ENCODE measurements around the gene CHD6. TPM values are rescaled to one million over a fixed set of nuclear protein-coding genes. Genes with fewer than 3 reads are reported as not detected.

Gene CHD6
- total RNA-seq, 1 donor: 33.1 TPM

- no peak for DNase-seq (ENCODE audit: low read depth in 2 of 3, low spot score in 2 of 3)
These were observed 244.0 kb downstream of the CHD6 start for GRCh38 chr20:41373931-41374920.

- no peak for DNase-seq (ENCODE audit: low read depth in 2 of 3, low spot score in 2 of 3)
These were observed 244.9 kb downstream of the CHD6 start for GRCh38 chr20:41373251-41373783.

- no peak for DNase-seq (ENCODE audit: low read depth in 2 of 3, low spot score in 2 of 3)
These were observed 246.8 kb downstream of the CHD6 start for GRCh38 chr20:41371371-41371770.

GRCh38 chr20:41370176-41370575 is 248.0 kb downstream of the CHD6 start:
- DNase-seq (ENCODE audit: low read depth in 2 of 3, low spot score in 2 of 3): no peak

- no peak for DNase-seq (ENCODE audit: low read depth in 2 of 3, low spot score in 2 of 3)
These were observed 248.5 kb downstream of the CHD6 start for GRCh38 chr20:41369673-41370072.

GRCh38 chr20:41367956-41368355 is 250.2 kb downstream of the CHD6 start:
- no peak for DNase-seq (ENCODE audit: low read depth in 2 of 3, low spot score in 2 of 3)

- DNase-seq (ENCODE audit: low read depth in 2 of 3, low spot score in 2 of 3): no peak
These were observed 250.8 kb downstream of the CHD6 start for GRCh38 chr20:41367393-41367695.

GRCh38 chr20:41366546-41367392 is 251.4 kb downstream of the CHD6 start, which contains the start of gene EMILIN3:
Gene EMILIN3 (minus strand): TSS chr20:41366818. CDS start chr20:41366634, 184 bp downstream.
- no peak for DNase-seq (ENCODE audit: low read depth in 2 of 3, low spot score in 2 of 3)

- no peak for DNase-seq (ENCODE audit: low read depth in 2 of 3, low spot score in 2 of 3)
These were observed 252.2 kb downstream of the CHD6 start for GRCh38 chr20:41365777-41366545.

GRCh38 chr20:41364967-41365765 is 253.0 kb downstream of the CHD6 start:
- DNase-seq (ENCODE audit: low read depth in 2 of 3, low spot score in 2 of 3): no peak

- no peak for DNase-seq (ENCODE audit: low read depth in 2 of 3, low spot score in 2 of 3)
These were observed 253.8 kb downstream of the CHD6 start for GRCh38 chr20:41364236-41364855.

GRCh38 chr20:41363601-41364000 is 254.6 kb downstream of the CHD6 start:
- no peak for DNase-seq (ENCODE audit: low read depth in 2 of 3, low spot score in 2 of 3)

- no peak for DNase-seq (ENCODE audit: low read depth in 2 of 3, low spot score in 2 of 3)
These were observed 255.4 kb downstream of the CHD6 start for GRCh38 chr20:41362748-41363140.

- no peak for DNase-seq (ENCODE audit: low read depth in 2 of 3, low spot score in 2 of 3)
These were observed 256.1 kb downstream of the CHD6 start for GRCh38 chr20:41361757-41362747.

GRCh38 chr20:41360831-41361756 is 257.1 kb downstream of the CHD6 start:
- no peak for DNase-seq (ENCODE audit: low read depth in 2 of 3, low spot score in 2 of 3)

- DNase-seq (ENCODE audit: low read depth in 2 of 3, low spot score in 2 of 3): no peak
These were observed 258.6 kb downstream of the CHD6 start for GRCh38 chr20:41359541-41360011.

GRCh38 chr20:41358717-41359116 is 259.5 kb downstream of the CHD6 start:
- DNase-seq (ENCODE audit: low read depth in 2 of 3, low spot score in 2 of 3): no peak

Data from hematopoietic multipotent progenitor cell (in vitro differentiated cells).